ENCODE results near the gene P2RX1.
"Not testable (repeated sequence)": the region's sequence is repeated elsewhere in the genome, so short reads cannot be mapped to it uniquely, and the experiment has no call there.

Gene P2RX1

GRCh38 chr17:3861761-3862681, 54.2 kb downstream of the P2RX1 start:
- in situ Hi-C loops (cut with MboI; ENCODE audit: low sequenced_read_pairs) = no loop called here

DNA sequence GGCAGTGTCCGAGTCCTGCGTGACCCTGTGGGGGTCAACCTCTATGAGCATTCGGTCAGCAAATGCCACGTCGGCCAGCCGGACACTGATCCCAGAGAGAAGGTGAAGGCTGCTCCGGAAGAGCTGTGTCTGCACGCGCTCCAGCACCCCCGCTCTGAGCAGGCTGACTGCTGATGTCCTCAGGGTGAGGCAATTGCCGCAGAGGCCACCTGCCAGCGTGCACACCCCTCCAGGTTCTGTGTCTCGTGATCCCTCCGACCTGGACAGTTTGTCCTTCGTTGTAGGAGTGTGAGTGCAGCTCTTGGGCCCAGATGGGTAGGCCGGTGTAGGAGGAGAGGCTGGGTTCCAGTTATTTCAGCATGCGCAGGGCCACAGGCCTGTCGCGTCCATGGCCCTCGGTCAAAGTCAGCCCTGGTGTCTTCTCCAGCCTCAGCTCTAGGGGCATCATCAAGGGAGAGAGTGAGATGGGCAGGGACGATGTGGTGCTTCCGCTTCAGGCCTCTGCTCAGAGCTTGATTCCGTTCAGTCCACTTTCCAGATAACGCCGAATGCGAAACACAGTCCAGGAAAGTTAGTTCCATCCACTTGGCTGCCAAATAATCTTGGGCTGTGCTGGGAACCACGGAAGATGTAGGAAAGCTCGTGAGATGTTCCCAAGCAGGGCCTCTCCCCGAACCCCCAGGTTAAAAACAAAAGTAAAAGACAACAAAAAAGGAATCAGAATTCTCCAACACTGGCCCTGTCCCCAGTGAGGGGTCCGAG, 55.1 kb downstream of the P2RX1 start:
- in situ Hi-C loops (cut with MboI; ENCODE audit: low sequenced_read_pairs) = no loop called here

- in situ Hi-C loops (cut with MboI; ENCODE audit: low sequenced_read_pairs) = no loop called here
Observed at GRCh38 chr17:3859940-3860339, 56.3 kb downstream of the P2RX1 start.

DNA sequence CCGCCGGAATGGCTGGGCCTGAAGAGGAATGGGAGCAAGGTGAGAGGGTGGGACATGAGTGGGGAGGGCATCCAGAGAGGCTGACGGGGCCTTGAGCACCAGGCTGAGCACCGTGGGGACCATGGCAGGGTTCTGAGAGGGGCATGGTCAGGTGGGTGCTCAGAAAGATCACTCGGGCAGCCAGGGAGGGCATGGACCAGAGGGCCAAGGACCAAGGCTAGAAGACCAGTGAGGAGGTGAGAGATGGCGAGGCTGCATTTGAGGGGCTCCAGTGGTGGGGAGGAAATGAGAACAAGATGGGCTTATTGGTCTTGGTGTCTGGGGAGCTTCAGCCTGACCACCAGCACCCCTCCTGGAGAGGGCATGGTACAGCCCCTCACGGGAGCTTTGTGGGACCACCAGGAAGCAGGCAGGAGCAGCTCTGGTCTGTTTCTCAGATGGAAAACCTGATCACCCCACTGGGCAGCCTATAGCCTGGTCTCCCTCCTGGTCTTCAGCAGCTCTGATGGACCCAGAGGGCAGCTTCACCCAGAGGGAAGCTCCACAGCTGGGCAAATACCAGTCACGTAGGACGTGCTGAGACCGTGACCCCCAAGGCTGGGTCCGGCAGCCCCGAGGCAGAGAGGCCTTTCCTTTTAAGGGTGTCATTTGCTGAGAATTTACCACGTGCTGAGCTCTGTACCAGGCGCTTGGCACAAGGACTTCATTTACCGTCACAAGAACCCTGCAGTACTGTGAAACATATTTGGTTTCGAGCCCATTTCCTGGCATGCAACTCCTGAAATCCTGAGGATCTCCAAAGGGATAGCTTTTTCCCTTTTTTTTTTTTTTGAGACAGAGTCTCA, 58.8 kb downstream of the P2RX1 start:
- in situ Hi-C loops (cut with MboI; ENCODE audit: low sequenced_read_pairs) = no loop called here

DNA sequence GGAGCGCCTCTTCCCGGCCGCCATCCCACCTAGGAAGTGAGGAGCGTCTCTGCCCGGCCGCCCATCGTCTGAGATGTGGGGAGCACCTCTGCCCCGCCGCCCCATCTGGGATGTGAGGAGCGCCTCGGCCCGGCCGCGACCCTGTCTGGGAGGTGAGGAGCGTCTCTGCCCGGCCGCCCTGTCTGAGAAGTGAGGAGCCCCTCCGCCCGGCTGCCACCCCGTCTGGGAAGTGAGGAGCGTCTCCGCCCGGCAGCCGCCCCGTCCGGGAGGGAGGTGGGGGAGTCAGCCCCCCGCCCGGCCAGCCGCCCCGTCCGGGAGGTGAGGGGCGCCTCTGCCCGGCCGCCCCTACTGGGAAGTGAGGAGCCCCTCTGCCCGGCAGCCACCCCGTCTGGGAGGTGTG, 62.1 kb downstream of the P2RX1 start:
- in situ Hi-C loops (cut with MboI; ENCODE audit: low sequenced_read_pairs) = not testable (repeated sequence)

GRCh38 chr17:3852561-3852960, 63.7 kb downstream of the P2RX1 start:
- in situ Hi-C loops (cut with MboI; ENCODE audit: low sequenced_read_pairs) = no loop called here

GRCh38 chr17:3851461-3852100, 64.7 kb downstream of the P2RX1 start:
- in situ Hi-C loops (cut with MboI; ENCODE audit: low sequenced_read_pairs) = no loop called here

DNA sequence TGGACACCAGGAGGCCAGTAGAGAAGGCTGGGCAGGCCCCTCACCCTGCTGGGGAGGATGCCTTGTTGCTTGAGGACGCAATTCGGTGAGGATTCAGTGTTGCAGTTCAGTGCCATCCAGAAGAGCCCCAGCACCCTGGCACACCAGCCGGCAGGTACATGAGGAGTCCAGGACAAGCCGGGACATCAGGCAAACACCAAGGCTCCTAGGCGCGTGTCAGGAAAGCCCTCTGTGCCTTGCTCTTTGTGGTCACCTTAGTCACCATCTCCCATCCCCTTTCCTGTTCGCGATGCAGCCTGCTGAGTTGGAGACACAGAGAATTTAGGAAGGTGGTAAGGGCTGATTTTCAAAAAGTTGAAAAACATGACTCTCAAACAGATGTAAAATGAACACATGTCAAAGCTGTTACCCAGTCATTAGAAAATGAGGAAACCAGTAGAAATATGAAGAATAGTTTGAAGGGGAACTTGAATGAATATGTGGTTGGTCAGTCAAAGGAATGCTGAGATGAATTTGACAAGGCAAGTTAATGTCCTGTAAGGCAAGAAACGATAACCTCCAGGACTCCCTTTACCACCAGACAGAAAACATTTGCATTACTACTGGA, 67.9 kb downstream of the P2RX1 start:
- in situ Hi-C loops (cut with MboI; ENCODE audit: low sequenced_read_pairs) = no loop called here

DNA sequence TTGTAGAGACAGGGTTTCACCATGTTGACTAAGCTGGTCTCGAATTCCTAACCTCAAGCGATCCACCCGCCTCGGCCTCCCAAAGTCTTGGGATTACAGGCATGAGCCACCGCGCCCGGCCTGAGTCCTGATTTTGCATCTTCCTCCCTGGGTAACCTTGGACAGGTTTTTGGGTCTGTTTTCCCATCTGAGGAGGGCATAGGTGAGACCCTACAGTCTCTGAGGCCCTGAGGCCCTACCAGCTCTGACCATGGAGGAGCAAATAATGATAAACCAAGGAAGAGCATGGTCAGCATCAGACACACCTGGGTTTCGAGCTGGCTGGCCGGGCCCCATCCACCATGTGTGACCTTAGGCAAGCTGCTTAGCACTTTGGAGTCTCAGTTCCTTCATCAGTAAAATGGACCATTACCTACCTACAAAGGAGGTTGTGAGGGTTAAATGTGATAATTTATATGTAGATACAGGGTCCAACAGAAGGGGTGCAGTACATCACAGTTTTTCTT, 69.0 kb downstream of the P2RX1 start:
- in situ Hi-C loops (cut with MboI; ENCODE audit: low sequenced_read_pairs) = no loop called here
